ENCODE results near the gene MTCH1. TPM values are rescaled to one million over a fixed set of nuclear protein-coding genes. Genes with fewer than 3 reads are reported as not detected.

Gene MTCH1
- total and polyA plus RNA-seq, 9 of the 15 experiments (the other 6 are each of a cell fraction or from before 2014, with no cell fraction given): 7.9 to 161 (median 118) TPM

DNA sequence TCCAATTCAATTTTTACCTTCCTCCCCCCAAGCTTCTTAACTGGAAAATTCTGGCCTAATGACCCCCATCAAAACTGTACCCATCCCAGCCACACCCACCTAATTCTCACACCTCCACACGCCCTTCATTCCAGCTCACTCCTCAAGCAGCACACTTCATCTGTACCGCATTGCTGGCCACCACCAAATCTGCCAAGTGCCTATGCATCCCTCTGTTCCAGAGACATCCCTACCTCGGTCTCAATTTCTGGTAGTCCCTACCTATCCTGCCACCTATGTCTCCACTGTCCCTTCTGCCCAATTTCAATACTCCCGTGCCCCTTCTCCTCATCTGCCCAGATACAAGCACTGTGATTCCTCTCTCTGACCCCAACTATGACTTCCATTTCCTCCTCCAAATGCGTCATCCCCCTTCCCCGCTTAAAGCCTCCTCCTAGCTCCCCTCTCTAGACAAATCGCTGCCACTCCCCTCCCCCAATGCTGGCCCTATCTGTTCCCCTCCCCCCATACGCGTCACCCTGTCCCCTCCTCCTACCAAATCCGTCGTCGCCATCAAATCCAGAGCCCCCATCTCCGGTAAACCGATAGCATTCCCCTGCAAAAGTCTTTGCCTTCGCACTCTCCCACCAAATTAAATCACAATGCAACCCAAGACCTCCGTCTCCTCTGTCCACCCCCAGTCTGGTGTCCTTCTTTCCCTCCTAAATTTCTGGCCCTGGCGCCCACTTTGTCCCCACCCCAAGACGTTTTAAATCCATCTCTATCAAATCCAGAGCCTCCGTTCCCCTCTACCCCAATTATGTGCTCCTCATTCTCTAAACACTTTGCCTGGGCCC lies 1.2 kb downstream of the MTCH1 start (continued):
- TF ChIP-seq ZBTB33 (CRISPR knock-in tag; IDR thresholded peaks at IDR 0.05) (no peak), NFXL1 (CRISPR knock-in tag; IDR thresholded peaks at IDR 0.05) (no peak), WHSC1 (IDR thresholded peaks at IDR 0.05; ENCODE audit: low read length) (no peak), NFIX (CRISPR knock-in tag; IDR thresholded peaks at IDR 0.05; ENCODE audit: low read depth) (no peak), NR3C1 (CRISPR knock-in tag; IDR thresholded peaks at IDR 0.05) (no peak), THRB (CRISPR knock-in tag; conservative IDR thresholded peaks at IDR 0.05) (no peak), CBFA2T2 (conservative IDR thresholded peaks at IDR 0.05) (no peak), PHB (CRISPR knock-in tag; IDR thresholded peaks at IDR 0.05) (no peak), TEAD4 (IDR thresholded peaks at IDR 0.05; ENCODE audit: low read length) (no peak), TEAD4 (CRISPR knock-in tag; IDR thresholded peaks at IDR 0.05; ENCODE audit: borderline replicate concordance) (no peak), TAF1 (IDR thresholded peaks at IDR 0.05; ENCODE audit: control insufficient read depth, extremely low read depth, insufficient read depth, low read length, severe bottlenecking) (no peak), HDAC1 (IDR thresholded peaks at IDR 0.05) (peak in 1 of 2 experiments; percentile 23; a peak in 1 of 4 replicates), ZNF23 (CRISPR knock-in tag; IDR thresholded peaks at IDR 0.05) (no peak)
- TF ChIP-seq, protein P1, sequence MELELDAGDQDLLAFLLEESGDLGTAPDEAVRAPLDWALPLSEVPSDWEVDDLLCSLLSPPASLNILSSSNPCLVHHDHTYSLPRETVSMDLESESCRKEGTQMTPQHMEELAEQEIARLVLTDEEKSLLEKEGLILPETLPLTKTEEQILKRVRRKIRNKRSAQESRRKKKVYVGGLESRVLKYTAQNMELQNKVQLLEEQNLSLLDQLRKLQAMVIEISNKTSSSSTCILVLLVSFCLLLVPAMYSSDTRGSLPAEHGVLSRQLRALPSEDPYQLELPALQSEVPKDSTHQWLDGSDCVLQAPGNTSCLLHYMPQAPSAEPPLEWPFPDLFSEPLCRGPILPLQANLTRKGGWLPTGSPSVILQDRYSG (tag; conservative IDR thresholded peaks at IDR 0.05; ENCODE audit: low read depth): no peak
- TF ChIP-seq, protein P2, sequence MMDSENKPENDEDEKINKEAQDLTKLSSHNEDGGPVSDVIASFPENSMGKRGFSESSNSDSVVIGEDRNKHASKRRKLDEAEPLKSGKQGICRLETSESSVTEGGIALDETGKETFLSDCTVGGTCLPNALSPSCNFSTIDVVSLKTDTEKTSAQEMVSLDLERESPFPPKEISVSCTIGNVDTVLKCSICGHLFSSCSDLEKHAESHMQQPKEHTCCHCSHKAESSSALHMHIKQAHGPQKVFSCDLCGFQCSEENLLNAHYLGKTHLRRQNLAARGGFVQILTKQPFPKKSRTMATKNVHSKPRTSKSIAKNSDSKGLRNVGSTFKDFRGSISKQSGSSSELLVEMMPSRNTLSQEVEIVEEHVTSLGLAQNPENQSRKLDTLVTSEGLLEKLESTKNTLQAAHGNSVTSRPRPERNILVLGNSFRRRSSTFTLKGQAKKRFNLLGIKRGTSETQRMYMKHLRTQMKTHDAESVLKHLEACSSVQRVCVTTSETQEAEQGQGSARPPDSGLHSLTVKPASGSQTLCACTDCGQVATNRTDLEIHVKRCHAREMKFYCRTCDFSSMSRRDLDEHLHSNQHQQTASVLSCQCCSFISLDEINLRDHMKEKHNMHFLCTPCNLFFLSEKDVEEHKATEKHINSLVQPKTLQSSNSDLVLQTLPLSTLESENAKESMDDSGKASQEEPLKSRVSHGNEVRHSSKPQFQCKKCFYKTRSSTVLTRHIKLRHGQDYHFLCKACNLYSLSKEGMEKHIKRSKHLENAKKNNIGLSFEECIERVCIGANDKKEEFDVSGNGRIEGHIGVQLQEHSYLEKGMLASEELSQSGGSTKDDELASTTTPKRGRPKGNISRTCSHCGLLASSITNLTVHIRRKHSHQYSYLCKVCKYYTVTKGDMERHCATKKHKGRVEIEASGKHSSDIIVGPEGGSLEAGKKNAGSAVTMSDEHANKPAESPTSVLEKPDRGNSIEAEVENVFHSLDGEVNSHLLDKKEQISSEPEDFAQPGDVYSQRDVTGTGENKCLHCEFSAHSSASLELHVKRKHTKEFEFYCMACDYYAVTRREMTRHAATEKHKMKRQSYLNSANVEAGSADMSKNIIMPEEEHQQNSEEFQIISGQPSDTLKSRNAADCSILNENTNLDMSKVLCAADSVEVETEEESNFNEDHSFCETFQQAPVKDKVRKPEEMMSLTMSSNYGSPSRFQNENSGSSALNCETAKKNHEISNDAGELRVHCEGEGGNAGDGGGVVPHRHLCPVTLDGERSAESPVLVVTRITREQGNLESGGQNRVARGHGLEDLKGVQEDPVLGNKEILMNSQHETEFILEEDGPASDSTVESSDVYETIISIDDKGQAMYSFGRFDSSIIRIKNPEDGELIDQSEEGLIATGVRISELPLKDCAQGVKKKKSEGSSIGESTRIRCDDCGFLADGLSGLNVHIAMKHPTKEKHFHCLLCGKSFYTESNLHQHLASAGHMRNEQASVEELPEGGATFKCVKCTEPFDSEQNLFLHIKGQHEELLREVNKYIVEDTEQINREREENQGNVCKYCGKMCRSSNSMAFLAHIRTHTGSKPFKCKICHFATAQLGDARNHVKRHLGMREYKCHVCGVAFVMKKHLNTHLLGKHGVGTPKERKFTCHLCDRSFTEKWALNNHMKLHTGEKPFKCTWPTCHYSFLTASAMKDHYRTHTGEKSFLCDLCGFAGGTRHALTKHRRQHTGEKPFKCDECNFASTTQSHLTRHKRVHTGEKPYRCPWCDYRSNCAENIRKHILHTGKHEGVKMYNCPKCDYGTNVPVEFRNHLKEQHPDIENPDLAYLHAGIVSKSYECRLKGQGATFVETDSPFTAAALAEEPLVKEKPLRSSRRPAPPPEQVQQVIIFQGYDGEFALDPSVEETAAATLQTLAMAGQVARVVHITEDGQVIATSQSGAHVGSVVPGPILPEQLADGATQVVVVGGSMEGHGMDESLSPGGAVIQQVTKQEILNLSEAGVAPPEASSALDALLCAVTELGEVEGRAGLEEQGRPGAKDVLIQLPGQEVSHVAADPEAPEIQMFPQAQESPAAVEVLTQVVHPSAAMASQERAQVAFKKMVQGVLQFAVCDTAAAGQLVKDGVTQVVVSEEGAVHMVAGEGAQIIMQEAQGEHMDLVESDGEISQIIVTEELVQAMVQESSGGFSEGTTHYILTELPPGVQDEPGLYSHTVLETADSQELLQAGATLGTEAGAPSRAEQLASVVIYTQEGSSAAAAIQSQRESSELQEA (IDR thresholded peaks at IDR 0.05; ENCODE audit: low read depth): no peak
